ENCODE results near the gene MED29.

- TF ChIP-seq CTCF (IDR thresholded peaks at IDR 0.05 in 4 of 5, conservative IDR thresholded peaks at IDR 0.05 in 1 of 5), result no peak
- no peak for TF ChIP-seq POLR2A (IDR thresholded peaks at IDR 0.05)
Measured at GRCh38 chr19:39356073-39356472, 35.1 kb upstream of the MED29 start.

Data from gastrocnemius medialis (tissue), 4 donors.